Tibial nerve (tissue), 4 donors: ENCODE results near the gene ZNF586.

ENCODE experiments used
- CTCF ChIP-seq, 5 experiments: fragments of 200-600 bp in 3 of 5; fragments of 450-650 bp in 2 of 5; sonication (generic) in 3 of 5; IDR thresholded peaks; one replicate each; pipeline ENCODE4 v1.5.1; 2016 to 2019; ENCODE audit warnings: antibody characterized with exemption in 5 of 5, mild to moderate bottlenecking in 3 of 5, moderate library complexity in 2 of 5
- EP300 ChIP-seq, 2 donors: sonication (generic); formaldehyde crosslinking; IDR thresholded peaks; one replicate each; pipeline ENCODE4 v1.6.1; 2017; ENCODE audit warnings: antibody characterized with exemption in 2 of 2, mild to moderate bottlenecking in 1 of 2

DNA sequence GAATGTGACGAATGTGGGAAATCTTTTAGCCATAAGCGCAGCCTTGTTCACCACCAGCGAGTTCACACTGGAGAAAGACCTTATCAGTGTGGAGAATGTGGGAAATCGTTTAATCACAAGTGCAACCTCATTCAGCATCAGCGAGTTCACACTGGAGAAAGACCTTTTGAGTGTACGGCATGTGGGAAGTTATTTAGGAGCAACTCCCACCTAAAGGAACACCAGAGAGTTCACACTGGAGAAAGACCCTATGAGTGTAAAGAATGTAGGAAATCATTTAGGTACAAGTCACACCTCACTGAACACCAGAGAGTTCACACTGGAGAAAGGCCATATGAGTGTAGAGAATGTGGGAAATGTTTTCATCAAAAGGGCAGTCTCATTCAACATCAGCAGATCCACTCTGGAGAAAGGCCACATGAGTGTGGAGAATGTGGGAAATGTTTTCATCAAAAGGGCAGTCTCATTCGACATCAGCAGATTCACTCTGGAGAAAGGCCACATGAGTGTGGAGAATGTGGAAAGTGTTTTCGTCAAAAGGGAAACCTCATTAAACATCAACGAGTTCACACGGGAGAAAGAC is 15.3 kb upstream of the ZNF586 start:
- TF ChIP-seq CTCF (IDR thresholded peaks at IDR 0.05) (no peak), EP300 (IDR thresholded peaks at IDR 0.05) (no peak)
